Gastroesophageal sphincter (tissue), 4 donors: Measurements from ENCODE around the gene IL2RA. TPM values are rescaled to one million over a fixed set of nuclear protein-coding genes. Genes with fewer than 3 reads are reported as not detected.
"Not testable (repeated sequence)": the region's sequence is repeated elsewhere in the genome, so short reads cannot be mapped to it uniquely, and the experiment has no call there.

Source experiments
- ATAC-seq: fragments of 150-250 bp; one replicate; pipeline ENCODE4 v1.9.1; 2016; ENCODE audit warnings: mild to moderate bottlenecking, moderate library complexity
- H3K27ac ChIP-seq, 4 donors: fragments of 200-600 bp; sonication (generic) in 3 of 4; 1 replicate in 3 of 4; 2 replicates in 1 of 4; pipeline ENCODE4 v1.5.1; 2016 to 2019
- H3K27me3 ChIP-seq: fragments of 200-600 bp; sonication (generic); one replicate; pipeline ENCODE4 v1.5.1; 2019
- H3K36me3 ChIP-seq, 2 donors: fragments of 200-600 bp; sonication (generic); one replicate each; pipeline ENCODE4 v1.5.1; 2019; ENCODE audit warnings: control low read depth in 1 of 2
- H3K4me1 ChIP-seq, 3 donors: fragments of 200-600 bp; sonication (generic); 1 replicate in 2 of 3; 2 replicates in 1 of 3; pipeline ENCODE4 v1.5.1; 2016 to 2019; ENCODE audit warnings: control low read depth in 2 of 3
- H3K4me3 ChIP-seq, 2 donors: fragments of 200-600 bp; sonication (generic); one replicate each; pipeline ENCODE4 v1.5.1; 2019; ENCODE audit warnings: mild to moderate bottlenecking in 1 of 2, moderate library complexity in 1 of 2
- H3K9me3 ChIP-seq, 3 donors: fragments of 200-600 bp; sonication (generic); one replicate each; pipeline ENCODE4 v1.5.1; 2017 to 2019; ENCODE audit warnings: control low read depth in 2 of 3
- EP300 ChIP-seq: sonication (generic); formaldehyde crosslinking; IDR thresholded peaks from one replicate; pipeline ENCODE4 v1.6.1; 2017; ENCODE audit warnings: antibody characterized with exemption, mild to moderate bottlenecking
- POLR2A ChIP-seq, 2 donors: fragments of 450-650 bp; IDR thresholded peaks; one replicate each; pipeline ENCODE4 v1.6.1; 2017; ENCODE audit warnings: antibody characterized with exemption in 2 of 2, mild to moderate bottlenecking in 2 of 2, moderate library complexity in 1 of 2
- POLR2AphosphoS5 ChIP-seq: sonication (generic); formaldehyde crosslinking; IDR thresholded peaks from one replicate; pipeline ENCODE4 v1.6.1; 2017; ENCODE audit warnings: antibody characterized with exemption
- WGBS, 2 donors: methylation state at CpG; one replicate each; pipeline ENCODE4 v1.1.5; 2018; ENCODE audit warnings: low coverage in 1 of 2; 5-methylcytosine and 5-hydroxymethylcytosine counted together
- total RNA-seq, 4 donors: library from RNA; depleted of rRNA; stranded (reverse); fragments of >200 nt; gene quantifications; one replicate each; pipeline ENCODE4 v1.1.0, GENCODE V29; 2016
- TF ChIP-seq, protein P1 (sequence below), 4 experiments: fragments of 200-600 bp in 2 of 4; fragments of 450-650 bp in 2 of 4; sonication (generic) in 1 of 4; IDR thresholded peaks; one replicate each; pipeline ENCODE4 v1.5.1; 2017 to 2019; ENCODE audit warnings: antibody characterized with exemption in 4 of 4, mild to moderate bottlenecking in 2 of 4, moderate library complexity in 2 of 4

Gene IL2RA
- total RNA-seq, 4 donors from 2014 or later, result 0.31 to 16.3 (median 0.50) TPM

DNA sequence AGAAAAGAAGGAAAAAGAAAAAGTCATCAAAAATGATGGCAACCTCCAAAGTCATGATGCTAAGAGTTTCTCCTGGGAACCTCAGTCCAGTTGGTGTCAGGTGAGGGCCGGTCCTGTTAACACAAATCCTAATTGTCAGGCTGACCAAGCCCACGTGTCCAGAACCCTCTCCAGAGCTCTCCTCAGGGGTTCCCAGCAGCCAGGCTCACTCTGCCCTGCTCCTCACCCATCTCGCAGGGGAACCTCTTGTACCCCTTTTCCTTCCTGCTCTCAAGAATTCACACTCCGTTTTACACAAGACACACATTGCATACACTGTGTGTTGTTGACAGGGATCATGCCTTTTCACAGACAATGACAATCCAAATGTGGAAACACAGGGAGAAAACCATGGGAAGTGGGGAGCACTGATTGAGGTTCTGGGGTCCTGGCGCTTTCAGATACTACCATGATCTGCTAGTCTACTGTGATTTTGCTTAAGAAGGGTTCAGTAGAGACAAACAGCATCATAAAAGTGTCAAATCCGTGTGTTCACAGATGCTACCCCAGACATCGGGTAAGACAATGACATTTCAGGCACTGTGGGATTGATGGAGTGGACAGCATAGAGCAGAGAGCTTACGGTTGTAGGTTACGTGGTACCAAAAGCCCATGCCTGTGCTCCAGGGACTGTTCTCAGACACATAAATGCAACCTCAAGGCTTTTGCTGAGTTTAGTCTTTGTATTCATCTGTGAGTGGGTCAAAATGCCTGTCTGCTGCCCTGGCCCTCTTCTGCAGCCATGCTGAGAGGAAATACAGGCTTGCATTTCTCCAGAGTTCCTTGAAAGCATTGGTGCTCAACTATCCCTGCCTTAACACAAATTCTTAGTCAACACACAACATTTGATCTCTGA is 16.0 kb downstream of the IL2RA start:
- ATAC-seq, result no peak
- 50 to 75% methylated on average over 7 to 8 of the region's 9 CpGs for WGBS, 2 donors
- TF ChIP-seq EP300 (no peak), POLR2A (IDR thresholded peaks at IDR 0.05) (no peak), POLR2AphosphoS5 (no peak)
- TF ChIP-seq, protein P1, sequence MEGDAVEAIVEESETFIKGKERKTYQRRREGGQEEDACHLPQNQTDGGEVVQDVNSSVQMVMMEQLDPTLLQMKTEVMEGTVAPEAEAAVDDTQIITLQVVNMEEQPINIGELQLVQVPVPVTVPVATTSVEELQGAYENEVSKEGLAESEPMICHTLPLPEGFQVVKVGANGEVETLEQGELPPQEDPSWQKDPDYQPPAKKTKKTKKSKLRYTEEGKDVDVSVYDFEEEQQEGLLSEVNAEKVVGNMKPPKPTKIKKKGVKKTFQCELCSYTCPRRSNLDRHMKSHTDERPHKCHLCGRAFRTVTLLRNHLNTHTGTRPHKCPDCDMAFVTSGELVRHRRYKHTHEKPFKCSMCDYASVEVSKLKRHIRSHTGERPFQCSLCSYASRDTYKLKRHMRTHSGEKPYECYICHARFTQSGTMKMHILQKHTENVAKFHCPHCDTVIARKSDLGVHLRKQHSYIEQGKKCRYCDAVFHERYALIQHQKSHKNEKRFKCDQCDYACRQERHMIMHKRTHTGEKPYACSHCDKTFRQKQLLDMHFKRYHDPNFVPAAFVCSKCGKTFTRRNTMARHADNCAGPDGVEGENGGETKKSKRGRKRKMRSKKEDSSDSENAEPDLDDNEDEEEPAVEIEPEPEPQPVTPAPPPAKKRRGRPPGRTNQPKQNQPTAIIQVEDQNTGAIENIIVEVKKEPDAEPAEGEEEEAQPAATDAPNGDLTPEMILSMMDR (IDR thresholded peaks at IDR 0.05), result no peak

GRCh38 chr10:6045314-6045848 is 16.8 kb downstream of the IL2RA start:
- TF ChIP-seq POLR2A (IDR thresholded peaks at IDR 0.05) (no peak), POLR2AphosphoS5 (no peak), EP300 (no peak)
- TF ChIP-seq, protein P1 (IDR thresholded peaks at IDR 0.05), result no peak

More for the DNA sequence above, 16.0 kb downstream of the IL2RA start:
- H3K4me3 ChIP-seq, result no peak overlapping the region
- H3K4me1 ChIP-seq, result peaks cover 0 to 10% (median 3%) of the 10 kb centered on the region in 3 donors
- H3K27ac ChIP-seq, result no peak overlapping the region
- H3K36me3 ChIP-seq, result no peaks in the 10 kb centered on the region
- no peaks in the 10 kb centered on the region for H3K9me3 ChIP-seq
- no peaks in the 10 kb centered on the region for H3K27me3 ChIP-seq

GRCh38 chr10:6044751-6045313 is 17.3 kb downstream of the IL2RA start:
- Histone ChIP-seq H3K4me3 (no peak overlapping the region), H3K27me3 (no peaks in the 10 kb centered on the region), H3K9me3 (peaks cover 0 to under 1% (median 0%) of the 10 kb centered on the region in 3 donors), H3K4me1 (no peaks in the 10 kb centered on the region), H3K27ac (no peak overlapping the region), H3K36me3 (no peaks in the 10 kb centered on the region)
- WGBS, 2 donors, result 71 to 83% methylated on average over 4 of the region's 4 CpGs
- no peak for ATAC-seq
- TF ChIP-seq POLR2AphosphoS5, result no peak
- no peak for TF ChIP-seq POLR2A (IDR thresholded peaks at IDR 0.05)

More at GRCh38 chr10:6045314-6045848, 16.8 kb downstream of the IL2RA start:
- Histone ChIP-seq H3K27me3 (no peaks in the 10 kb centered on the region), H3K36me3 (no peaks in the 10 kb centered on the region), H3K4me3 (no peak overlapping the region), H3K4me1 (peaks cover 0 to 3% (median under 1%) of the 10 kb centered on the region in 3 donors), H3K9me3 (no peaks in the 10 kb centered on the region), H3K27ac (no peak overlapping the region)
- ATAC-seq, result no peak
- WGBS, 2 donors, result 66 to 69% methylated on average over 7 to 8 of the region's 8 CpGs

GRCh38 chr10:6044060-6044459 is 18.1 kb downstream of the IL2RA start:
- no peak for ATAC-seq
- Histone ChIP-seq H3K4me1 (no peaks in the 10 kb centered on the region), H3K4me3 (no peak overlapping the region), H3K9me3 (peaks cover 0 to 5% (median 0%) of the 10 kb centered on the region in 3 donors), H3K27me3 (no peaks in the 10 kb centered on the region), H3K27ac (no peak overlapping the region), H3K36me3 (no peaks in the 10 kb centered on the region)
- TF ChIP-seq, protein P1 (IDR thresholded peaks at IDR 0.05), result no peak
- TF ChIP-seq EP300 (no peak), POLR2AphosphoS5 (no peak), POLR2A (IDR thresholded peaks at IDR 0.05) (no peak)
- WGBS, 2 donors, result 80 to 100% methylated on average over 5 to 7 of the region's 7 CpGs

GRCh38 chr10:6043377-6043776 is 18.8 kb downstream of the IL2RA start:
- H3K27me3 ChIP-seq, H3K9me3 ChIP-seq, H3K27ac ChIP-seq, H3K4me3 ChIP-seq, ATAC-seq, H3K4me1 ChIP-seq, H3K36me3 ChIP-seq: not testable (repeated sequence)
- 72 to 76% methylated on average over 4 to 6 of the region's 6 CpGs for WGBS, 2 donors
